Measurements from ENCODE around the gene RBMS1. TPM values are rescaled to one million over a fixed set of nuclear protein-coding genes. Genes with fewer than 3 reads are reported as not detected.
A peak's percentile ranks its signal among the peaks of the same experiment; 100 is the strongest.
"Not testable (repeated sequence)": the region's sequence is repeated elsewhere in the genome, so short reads cannot be mapped to it uniquely, and the experiment has no call there.

Gene RBMS1
- polyA plus RNA-seq, 3 donors, result 114 to 148 (median 141) TPM

DNA sequence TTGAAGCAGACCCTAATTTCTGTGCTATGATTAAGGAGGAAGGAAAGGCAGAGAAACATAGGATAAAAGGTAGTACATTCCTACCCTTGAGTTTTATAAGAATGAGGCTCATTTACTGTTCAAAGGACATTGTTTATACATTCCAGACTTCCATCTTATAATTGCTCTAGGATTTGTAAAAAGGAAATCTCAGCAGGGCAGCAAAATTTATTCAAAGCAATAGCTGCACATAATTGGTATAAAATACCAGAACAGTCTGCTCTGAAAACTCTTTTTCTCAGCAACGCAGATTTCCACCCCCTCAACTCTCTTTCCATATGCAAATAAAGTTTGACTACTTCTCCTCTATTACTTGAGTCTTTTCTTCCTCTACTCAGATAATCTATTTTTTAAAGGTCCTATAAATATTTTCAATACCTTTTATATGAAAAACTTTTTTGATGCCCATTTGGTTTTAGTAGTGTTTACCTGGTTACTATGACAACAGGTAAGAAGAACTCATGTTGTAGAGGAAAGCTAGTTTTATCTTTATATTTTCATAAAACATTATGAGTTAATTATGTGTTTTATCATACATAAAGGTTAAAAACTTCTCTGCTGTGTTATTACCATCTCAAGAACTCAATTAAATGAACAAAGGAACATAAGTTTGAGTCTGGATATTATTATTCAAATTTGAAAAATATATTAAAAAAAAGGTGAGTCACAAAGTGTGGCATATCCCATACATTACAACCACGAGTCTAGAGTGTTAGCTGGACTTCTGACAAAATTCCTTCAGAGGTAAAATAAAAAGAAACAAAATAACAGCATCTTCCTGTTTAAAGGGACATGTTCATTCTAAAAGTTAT, 19.9 kb downstream of the RBMS1 start:
- DNase-seq, result no peak

DNA sequence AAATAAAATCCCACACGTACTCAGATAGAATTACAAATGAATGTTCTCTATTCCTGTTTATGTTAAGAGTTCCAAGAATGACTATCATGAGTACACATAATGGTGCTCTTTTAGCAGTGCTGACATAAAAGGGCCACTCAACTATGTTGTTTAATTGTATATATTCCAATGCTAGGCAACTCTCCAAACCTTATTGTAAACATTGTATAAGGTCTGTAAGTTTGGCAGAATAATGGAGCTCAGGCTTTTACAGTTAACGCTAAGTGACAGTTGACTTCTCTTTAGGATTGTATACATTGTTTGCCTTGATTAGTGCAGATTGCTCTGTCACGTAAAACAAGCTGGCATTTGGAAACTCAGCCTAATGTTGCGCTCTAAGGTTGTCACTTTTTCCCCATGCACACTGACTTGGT, 20.8 kb downstream of the RBMS1 start:
- peak; percentile 35 for DNase-seq

GRCh38 chr2:160471950-160472349, 21.7 kb downstream of the RBMS1 start:
- no peak for DNase-seq

- no peak for DNase-seq
Measured at GRCh38 chr2:160469621-160470204, 23.9 kb downstream of the RBMS1 start.

DNA sequence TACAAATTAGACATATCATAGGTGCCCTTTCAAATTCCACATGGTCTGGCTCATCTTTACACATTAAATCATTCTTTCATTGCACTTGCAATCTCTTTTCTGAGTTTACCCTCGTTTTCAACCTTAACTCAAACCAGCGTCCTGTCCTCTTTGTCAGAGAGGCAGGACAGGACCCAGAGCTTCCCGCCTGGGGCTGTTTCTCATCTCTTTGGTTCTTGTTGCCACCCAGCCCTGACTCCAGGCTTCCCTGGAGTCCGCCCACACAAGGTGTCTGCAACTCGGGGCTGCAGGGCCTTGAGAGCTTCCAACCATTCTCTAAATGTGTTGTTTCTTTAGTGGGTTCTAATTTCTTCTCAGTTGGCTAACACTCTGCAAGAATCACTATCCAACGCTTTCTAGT, 24.4 kb downstream of the RBMS1 start:
- DNase-seq, result no peak

- no peak for DNase-seq
Measured at GRCh38 chr2:160467086-160467485, 26.5 kb downstream of the RBMS1 start.

GRCh38 chr2:160465406-160465805, 28.2 kb downstream of the RBMS1 start:
- DNase-seq, result no peak

GRCh38 chr2:160465002-160465401, 28.6 kb downstream of the RBMS1 start:
- DNase-seq, result no peak

GRCh38 chr2:160464017-160464416, 29.6 kb downstream of the RBMS1 start:
- no peak for DNase-seq

DNA sequence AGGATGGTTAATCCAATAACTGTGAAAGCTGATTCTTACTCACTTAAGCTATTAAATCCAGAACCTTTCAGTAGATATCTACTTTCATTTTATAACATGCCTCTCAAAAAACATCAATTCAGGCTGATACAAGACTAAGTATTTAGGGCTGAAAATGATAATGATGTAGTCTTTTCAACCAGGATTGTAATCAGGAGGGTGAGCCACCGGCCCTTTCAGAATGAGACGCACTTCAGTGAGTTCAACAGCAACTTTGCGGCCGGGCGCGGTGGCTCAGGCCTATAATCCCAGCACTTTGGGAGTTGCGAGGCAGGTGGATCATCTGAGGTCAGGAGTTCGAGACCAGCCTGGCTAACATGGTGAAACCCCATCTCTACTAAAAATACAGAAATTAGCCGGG, 30.4 kb downstream of the RBMS1 start:
- no peak for DNase-seq

DNA sequence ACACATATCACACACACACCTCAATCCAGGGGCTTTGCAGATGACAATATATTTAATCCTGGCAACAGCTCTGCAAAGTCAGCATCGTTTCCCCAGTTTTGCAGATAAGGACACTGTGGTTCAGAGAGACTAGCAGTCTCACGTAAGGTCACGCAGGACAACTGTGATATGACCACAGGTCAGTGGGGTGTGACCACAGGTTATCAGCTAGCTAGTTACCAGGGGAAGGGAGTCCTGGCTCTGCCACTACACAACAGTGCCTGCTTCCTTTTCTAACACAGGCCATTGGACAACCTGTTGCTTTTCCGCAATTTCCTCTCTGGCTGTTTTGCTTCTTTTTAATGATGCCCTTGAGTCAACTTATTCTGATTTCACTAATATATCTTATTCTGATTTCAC, 33.3 kb downstream of the RBMS1 start:
- no peak for DNase-seq

DNA sequence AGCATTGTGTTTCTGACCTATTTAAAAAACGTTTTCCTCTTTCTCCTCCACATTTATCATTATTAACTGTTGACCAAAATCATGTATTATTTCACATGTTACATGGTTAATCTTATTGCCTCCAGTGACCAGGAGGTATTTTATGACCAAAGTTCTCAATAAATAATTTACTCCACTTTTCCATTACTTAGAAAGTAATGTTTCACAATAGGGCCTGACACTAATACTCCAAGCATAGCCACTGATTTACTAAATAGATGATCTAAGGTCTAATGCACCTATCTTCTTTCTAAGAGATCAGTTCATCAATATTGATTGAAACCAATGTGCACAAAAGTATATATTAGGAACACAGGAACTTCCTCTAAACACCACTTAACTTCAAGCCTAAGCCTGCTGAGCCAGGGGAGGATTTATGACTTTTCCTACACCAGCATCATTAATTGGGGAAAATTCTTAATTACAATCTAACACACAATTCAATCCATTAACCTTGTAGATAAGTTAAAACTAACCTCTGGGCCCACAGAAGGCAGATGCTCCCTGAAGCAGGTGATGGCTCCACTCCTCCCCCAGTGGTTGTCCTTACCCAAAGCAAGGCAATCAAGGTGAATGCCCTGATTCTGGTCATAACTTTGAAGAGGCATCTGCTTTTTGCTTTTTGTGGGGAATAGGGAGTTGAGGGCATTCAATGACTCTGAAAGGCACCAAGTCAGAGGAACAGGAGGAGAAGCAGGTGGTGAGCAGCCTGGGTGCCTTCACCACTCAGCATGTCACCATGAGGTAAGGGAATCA, 33.9 kb downstream of the RBMS1 start:
- DNase-seq, result no peak

- DNase-seq, result no peak
Measured at GRCh38 chr2:160458718-160459453, 34.7 kb downstream of the RBMS1 start.

DNA sequence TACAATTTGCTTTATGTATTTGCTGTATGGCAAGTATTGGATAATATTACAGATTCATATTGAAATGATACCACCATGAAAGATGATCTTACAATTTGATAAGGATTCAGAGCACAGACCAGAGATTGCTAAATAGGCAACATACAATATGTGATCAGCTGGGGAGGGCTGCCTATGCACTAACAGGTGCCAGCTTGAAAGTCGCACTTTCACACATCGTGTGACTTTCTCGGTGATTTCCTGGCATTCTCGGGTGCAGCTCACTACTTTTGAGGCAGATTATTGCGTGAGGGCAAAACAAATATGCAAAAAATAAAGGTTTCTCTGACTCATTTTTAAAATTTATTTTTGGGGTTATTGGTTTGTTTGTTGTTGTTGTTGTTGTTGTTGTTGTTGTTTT, 36.0 kb downstream of the RBMS1 start:
- no peak for DNase-seq

- DNase-seq, result no peak
Measured at GRCh38 chr2:160454070-160454797, 39.4 kb downstream of the RBMS1 start.

GRCh38 chr2:160453111-160453820, 40.3 kb downstream of the RBMS1 start:
- no peak for DNase-seq

DNA sequence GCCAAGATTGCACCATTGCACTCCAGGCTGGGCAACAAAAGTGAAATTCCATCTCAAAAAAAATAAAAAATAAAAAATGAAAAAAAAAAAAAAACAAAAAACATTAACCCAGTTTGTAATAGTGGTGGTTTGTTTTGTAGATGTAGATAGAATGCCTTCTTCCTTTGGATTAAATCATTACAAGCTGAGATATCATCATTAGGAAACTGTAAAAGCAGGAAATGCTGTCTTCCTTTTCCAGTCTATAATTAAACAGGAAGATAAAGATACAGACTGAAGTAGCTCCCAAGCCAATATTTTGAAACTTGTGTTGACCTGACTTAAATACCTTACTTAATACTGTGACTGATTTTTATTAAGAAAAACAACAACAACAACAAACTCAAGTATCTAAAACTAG, 43.1 kb downstream of the RBMS1 start:
- no peak for DNase-seq

- not testable (repeated sequence) for DNase-seq
Measured at GRCh38 chr2:160448821-160449220, 44.8 kb downstream of the RBMS1 start.

- no peak for DNase-seq
Measured at GRCh38 chr2:160445673-160446072, 47.9 kb downstream of the RBMS1 start.

DNA sequence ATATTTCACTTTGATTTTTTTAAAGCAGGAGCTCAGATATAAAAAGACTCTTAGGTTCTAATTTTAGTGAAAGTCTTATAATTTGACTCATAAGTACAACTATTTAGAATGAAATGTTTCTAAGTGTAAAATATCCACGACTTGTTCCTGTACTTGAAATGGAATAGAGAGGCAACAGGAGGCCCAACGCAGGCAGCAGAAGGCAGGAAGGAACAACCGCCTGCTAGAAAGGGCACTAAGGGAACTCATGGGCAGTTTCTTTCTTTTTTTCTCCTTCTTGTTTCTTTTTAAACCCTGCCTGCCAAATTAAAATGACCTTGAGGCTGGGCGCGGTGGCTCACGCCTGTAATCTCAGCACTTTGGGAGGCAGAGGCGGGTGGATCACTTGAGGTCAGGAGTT, 51.0 kb downstream of the RBMS1 start:
- DNase-seq, result no peak

DNA sequence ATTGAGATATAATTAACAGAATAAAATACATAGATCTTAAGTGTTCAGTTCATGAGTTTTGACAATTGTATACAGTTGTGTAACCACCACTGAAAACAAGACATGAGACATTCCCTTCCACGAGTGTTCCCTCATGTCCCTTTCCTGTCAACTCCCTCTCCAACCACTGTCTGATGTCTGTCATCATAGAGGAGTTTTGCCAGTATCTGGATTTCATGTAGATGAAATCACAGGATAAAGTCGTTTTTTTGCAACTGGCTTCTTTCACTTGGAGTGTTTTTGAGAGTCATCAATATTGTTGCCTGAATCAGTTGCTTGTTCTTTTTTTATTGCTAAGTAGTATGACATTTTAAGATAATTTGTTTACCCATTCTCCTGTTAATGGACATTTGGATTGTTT, 52.7 kb downstream of the RBMS1 start:
- no peak for DNase-seq

All from renal pelvis (tissue), 4 donors.